Right lobe of liver (tissue), 6 donors: ENCODE data around the gene FLT3. TPM values are rescaled to one million over a fixed set of nuclear protein-coding genes. Genes with fewer than 3 reads are reported as not detected.
A peak's percentile ranks its signal among the peaks of the same experiment; 100 is the strongest.

Experiments
- ATAC-seq, 4 donors: fragments of 200-7000 bp; cut with Tn5 transposase; one replicate each; pipeline ENCODE4 v1.9.1; 2020; ENCODE audit warnings: mild to moderate bottlenecking in 4 of 4, moderate library complexity in 4 of 4
- DNase-seq, 3 donors: peaks; one replicate each; pipeline ENCODE4 v3.0.0-alpha.2; 2020
- H3K27ac ChIP-seq, 3 donors: fragments of 200-600 bp; one replicate each; pipeline ENCODE4 v1.8.0; 2022
- H3K27me3 ChIP-seq, 2 donors: fragments of 200-600 bp; one replicate each; pipeline ENCODE4 v1.8.0; 2022
- H3K36me3 ChIP-seq, 4 donors: fragments of 200-600 bp; sonication (generic) in 1 of 4; one replicate each; pipeline versions ENCODE4 v1.5.1 to v1.8.0; 2017 to 2022; ENCODE audit warnings: control low read depth in 1 of 4
- H3K4me1 ChIP-seq, 4 donors: fragments of 200-600 bp; sonication (generic) in 1 of 4; one replicate each; pipeline versions ENCODE4 v1.5.1 to v1.8.0; 2017 to 2022; ENCODE audit warnings: control low read depth in 1 of 4
- H3K4me3 ChIP-seq, 3 donors: fragments of 200-600 bp; one replicate each; pipeline ENCODE4 v1.8.0; 2022
- H3K9me3 ChIP-seq, 4 donors: fragments of 200-600 bp; sonication (generic) in 1 of 4; one replicate each; pipeline versions ENCODE4 v1.5.1 to v1.8.0; 2017 to 2022; ENCODE audit warnings: control low read depth in 1 of 4
- POLR2A ChIP-seq: fragments of 450-650 bp; IDR thresholded peaks from one replicate; pipeline ENCODE4 v1.6.1; 2017; ENCODE audit warnings: antibody characterized with exemption, mild to moderate bottlenecking
- WGBS: methylation state at CpG from one replicate; pipeline ENCODE4 v1.1.6; 2018; ENCODE audit warnings: low coverage, low lambda C conversion rate; ENCODE audit not compliant: insufficient coverage; ENCODE audit errors: missing lambda C conversion rate; 5-methylcytosine and 5-hydroxymethylcytosine counted together
- intact Hi-C, 2 donors: fragments of 100-400 bp; cut with DNase I; formaldehyde crosslinking; loops; one replicate each; pipeline versions ENCODE4 v1.11.2 to v1.14.1; 2022
- total RNA-seq, 6 experiments: library from RNA; depleted of rRNA in 2 of 6; stranded (reverse); fragments of >200 nt in 2 of 6; fragmentation: NEBNext Ultra II Directional in 3 of 6; extraction: Animal tissue kit (Norgen Biotek cat#: 25700) in 3 of 6; gene quantifications; one replicate each; pipeline versions ENCODE4 v1.1.0 to v1.2.4, GENCODE V29; 2016 to 2023
- TF ChIP-seq, protein P1 (sequence below), 4 donors: fragments of 200-600 bp in 3 of 4; fragments of 450-650 bp in 1 of 4; IDR thresholded peaks; one replicate each; pipeline versions ENCODE4 v1.5.1 to v1.8.0; 2016 to 2022; ENCODE audit warnings: antibody characterized with exemption in 4 of 4, mild to moderate bottlenecking in 2 of 4
- donor health status: DM: no; HTN: yes; CAD: no.
- donor health status: DM: no; HTN: no; CAD: no.
- donor health status: DM: no; HTN: no; CAD: no.
- donor health status: DM: no; HTN: yes; CAD: no.
- donor health status: DM: no; HTN: yes; CAD: no.

FLT3 gene
- total RNA-seq, 6 experiments from 2014 or later: 0.04 to 0.74 (median 0.24) TPM

DNA sequence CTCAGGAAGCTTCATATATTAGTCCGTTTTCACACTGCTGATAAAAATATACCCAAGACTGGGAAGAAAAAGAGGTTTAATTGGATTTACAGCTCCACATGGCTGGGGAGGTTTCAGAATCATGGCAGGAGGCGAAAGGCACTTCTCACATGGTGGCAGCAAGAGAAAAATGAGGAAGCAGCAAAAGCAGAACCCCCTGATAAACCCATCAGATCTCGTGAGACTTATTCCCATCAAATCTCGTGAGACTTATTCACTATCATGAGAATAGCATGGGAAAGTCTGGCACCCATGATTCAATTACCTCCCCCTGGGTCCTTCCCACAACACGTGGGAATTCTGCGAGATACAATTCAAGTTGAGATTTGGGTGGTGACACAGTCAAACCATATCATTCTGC, 23.1 kb downstream of the FLT3 start:
- no peak for ATAC-seq
- 55% methylated on average over 5 of the region's 6 CpGs for WGBS
- H3K9me3 ChIP-seq: no peaks in the 10 kb centered on the region
- no peak for DNase-seq
- H3K27me3 ChIP-seq: no peaks in the 10 kb centered on the region
- H3K36me3 ChIP-seq: no peaks in the 10 kb centered on the region
- H3K27ac ChIP-seq: no peak overlapping the region
- H3K4me3 ChIP-seq: no peak overlapping the region
- H3K4me1 ChIP-seq: no peaks in the 10 kb centered on the region
- TF ChIP-seq POLR2A: no peak
- TF ChIP-seq, protein P1, sequence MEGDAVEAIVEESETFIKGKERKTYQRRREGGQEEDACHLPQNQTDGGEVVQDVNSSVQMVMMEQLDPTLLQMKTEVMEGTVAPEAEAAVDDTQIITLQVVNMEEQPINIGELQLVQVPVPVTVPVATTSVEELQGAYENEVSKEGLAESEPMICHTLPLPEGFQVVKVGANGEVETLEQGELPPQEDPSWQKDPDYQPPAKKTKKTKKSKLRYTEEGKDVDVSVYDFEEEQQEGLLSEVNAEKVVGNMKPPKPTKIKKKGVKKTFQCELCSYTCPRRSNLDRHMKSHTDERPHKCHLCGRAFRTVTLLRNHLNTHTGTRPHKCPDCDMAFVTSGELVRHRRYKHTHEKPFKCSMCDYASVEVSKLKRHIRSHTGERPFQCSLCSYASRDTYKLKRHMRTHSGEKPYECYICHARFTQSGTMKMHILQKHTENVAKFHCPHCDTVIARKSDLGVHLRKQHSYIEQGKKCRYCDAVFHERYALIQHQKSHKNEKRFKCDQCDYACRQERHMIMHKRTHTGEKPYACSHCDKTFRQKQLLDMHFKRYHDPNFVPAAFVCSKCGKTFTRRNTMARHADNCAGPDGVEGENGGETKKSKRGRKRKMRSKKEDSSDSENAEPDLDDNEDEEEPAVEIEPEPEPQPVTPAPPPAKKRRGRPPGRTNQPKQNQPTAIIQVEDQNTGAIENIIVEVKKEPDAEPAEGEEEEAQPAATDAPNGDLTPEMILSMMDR (IDR thresholded peaks at IDR 0.05): no peak
- intact Hi-C loops: no loop called here

DNA sequence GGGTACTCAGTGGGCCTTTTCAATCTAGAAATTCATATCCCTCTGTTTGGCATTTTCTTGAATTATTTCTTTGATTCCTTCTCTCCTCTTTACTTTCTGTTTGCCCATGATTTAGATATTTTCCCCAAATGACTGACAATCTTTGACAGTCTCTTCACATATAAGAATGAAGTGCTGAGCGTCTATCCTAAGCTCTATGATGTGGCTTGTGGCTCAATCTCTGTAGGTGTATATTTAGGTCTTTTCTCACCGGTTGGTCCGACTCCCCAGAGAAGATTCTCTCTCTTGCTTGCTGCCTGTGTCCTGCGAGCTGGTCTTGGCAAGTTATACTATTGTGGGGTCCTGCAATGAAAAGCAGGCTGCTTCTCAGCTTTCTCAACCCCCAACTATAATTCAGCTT, 29.0 kb downstream of the FLT3 start:
- no peak for ATAC-seq
- no peaks in the 10 kb centered on the region for H3K9me3 ChIP-seq
- WGBS: 75% methylated on average over 4 of the region's 4 CpGs

DNA sequence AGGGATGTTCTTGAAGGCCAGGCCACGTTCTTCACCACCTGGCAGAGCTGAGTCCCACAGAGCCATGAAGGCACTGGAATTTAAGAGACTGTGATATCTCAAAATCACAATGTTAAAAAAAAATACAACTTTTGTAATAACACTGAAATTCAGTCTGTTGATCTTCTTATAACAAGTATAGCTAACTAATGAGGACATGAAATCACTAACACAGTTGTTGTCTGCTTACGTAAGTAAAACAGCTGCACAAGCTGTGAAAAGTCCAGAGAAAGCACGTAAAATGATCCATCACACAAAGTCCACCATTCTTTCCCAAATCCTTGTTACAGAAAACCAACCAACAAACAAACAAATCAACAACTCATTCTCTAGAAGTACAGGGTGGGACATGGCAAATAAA, 32.9 kb downstream of the FLT3 start:
- no peak overlapping the region for H3K4me3 ChIP-seq

More for the DNA sequence above, 29.0 kb downstream of the FLT3 start:
- TF ChIP-seq, protein P1 (IDR thresholded peaks at IDR 0.05): no peak
- TF ChIP-seq POLR2A: no peak
- Histone ChIP-seq H3K4me3 (no peak overlapping the region), H3K4me1 (no peaks in the 10 kb centered on the region), H3K36me3 (no peaks in the 10 kb centered on the region), H3K27me3 (no peaks in the 10 kb centered on the region), H3K27ac (no peak overlapping the region)
- DNase-seq: no peak
- intact Hi-C loops: no loop called here

DNA sequence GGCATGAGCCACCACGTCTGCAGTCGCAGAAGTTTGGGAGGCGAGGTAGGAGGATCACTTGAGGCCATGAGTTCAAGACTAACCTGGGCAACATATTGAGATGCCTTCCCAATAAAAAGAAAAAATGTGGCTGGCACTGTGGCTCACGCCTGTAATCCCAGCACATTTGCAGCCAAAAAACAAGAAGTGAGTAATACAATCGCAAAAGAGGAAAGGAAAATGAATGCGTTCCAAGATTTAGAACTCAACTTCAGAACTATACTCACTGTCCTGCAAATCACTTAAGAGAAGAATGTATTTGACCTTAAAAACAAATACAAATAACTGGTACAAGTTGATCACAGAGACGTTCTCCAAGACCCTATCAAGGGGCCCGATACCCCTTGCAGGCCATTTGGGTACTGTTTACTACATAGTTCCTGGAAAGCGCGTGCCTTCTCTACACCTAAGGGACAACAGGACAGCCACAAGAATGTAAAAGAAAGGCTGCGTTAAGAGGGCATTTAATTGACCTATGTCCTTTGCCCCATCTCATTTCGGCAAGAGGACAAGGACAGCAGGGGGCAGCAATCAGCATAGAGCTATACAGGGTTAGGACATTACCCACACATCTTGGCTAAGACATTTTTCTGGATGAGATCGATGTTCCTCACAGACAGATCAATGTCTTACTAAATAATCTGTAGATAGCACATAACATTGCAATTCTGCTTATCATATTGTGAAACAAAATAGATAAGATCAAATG, 41.3 kb downstream of the FLT3 start:
- H3K4me3 ChIP-seq: no peak overlapping the region
- TF ChIP-seq, protein P1 (IDR thresholded peaks at IDR 0.05): peak; percentile 48 to 66 (median 58)
- TF ChIP-seq POLR2A: no peak
- WGBS: 53% methylated on average over 13 of the region's 13 CpGs
- peak; percentile 62 to 66 (median 65) for DNase-seq
- ATAC-seq: peak; percentile 90 to 94 (median 92)
- no peaks in the 10 kb centered on the region for H3K9me3 ChIP-seq
- H3K27me3 ChIP-seq: no peaks in the 10 kb centered on the region
- intact Hi-C loops: no loop called here
- no peaks in the 10 kb centered on the region for H3K36me3 ChIP-seq
- H3K27ac ChIP-seq: no peak overlapping the region
- no peaks in the 10 kb centered on the region for H3K4me1 ChIP-seq

More for the DNA sequence above, 32.9 kb downstream of the FLT3 start:
- DNase-seq: no peak
- TF ChIP-seq POLR2A: no peak
- TF ChIP-seq, protein P1 (IDR thresholded peaks at IDR 0.05): no peak
- intact Hi-C loops: no loop called here
- H3K27ac ChIP-seq: no peak overlapping the region
- H3K9me3 ChIP-seq: no peaks in the 10 kb centered on the region
- no peaks in the 10 kb centered on the region for H3K4me1 ChIP-seq
- 92% methylated on average over 2 of the region's 3 CpGs for WGBS
- ATAC-seq: no peak
- H3K36me3 ChIP-seq: no peaks in the 10 kb centered on the region
- no peaks in the 10 kb centered on the region for H3K27me3 ChIP-seq
